Esophagus muscularis mucosa (tissue), 4 donors: ENCODE measurements around the gene LMOD1. TPM values are rescaled to one million over a fixed set of nuclear protein-coding genes. Genes with fewer than 3 reads are reported as not detected.

Experiments used
- DNase-seq: peaks from one replicate; pipeline ENCODE4 v3.0.0-alpha.2; 2017; ENCODE audit errors: extremely low spot score
- H3K27ac ChIP-seq, 4 donors: fragments of 200-600 bp; sonication (generic); replicated peaks in 1 of 4; 1 replicate in 3 of 4; 2 replicates in 1 of 4; pipeline ENCODE4 v1.5.1; 2016 to 2019; ENCODE audit warnings: mild to moderate bottlenecking in 1 of 4
- H3K27me3 ChIP-seq, 4 donors: fragments of 200-600 bp; sonication (generic); one replicate each; pipeline versions ENCODE4 v1.5.1 to v1.6.0; 2016 to 2019
- H3K36me3 ChIP-seq, 4 donors: fragments of 200-600 bp; sonication (generic); one replicate each; pipeline ENCODE4 v1.5.1; 2016 to 2019
- H3K4me1 ChIP-seq, 4 donors: fragments of 200-600 bp; sonication (generic); one replicate each; pipeline ENCODE4 v1.5.1; 2016 to 2019
- H3K4me3 ChIP-seq, 4 donors: fragments of 200-600 bp; sonication (generic); 1 replicate in 2 of 4; 2 replicates in 2 of 4; pipeline ENCODE4 v1.5.1; 2016 to 2019; ENCODE audit warnings: mild to moderate bottlenecking in 4 of 4, moderate library complexity in 1 of 4
- H3K9me3 ChIP-seq, 4 donors: fragments of 200-600 bp; sonication (generic); 1 replicate in 3 of 4; 2 replicates in 1 of 4; pipeline ENCODE4 v1.5.1; 2016 to 2019
- CTCF ChIP-seq, 3 experiments: fragments of 200-600 bp in 2 of 3; fragments of 450-650 bp in 1 of 3; sonication (generic) in 2 of 3; IDR thresholded peaks; one replicate each; pipeline ENCODE4 v1.5.1; 2017 to 2019; ENCODE audit warnings: antibody characterized with exemption in 3 of 3, mild to moderate bottlenecking in 2 of 3, moderate library complexity in 1 of 3
- EP300 ChIP-seq: sonication (generic); formaldehyde crosslinking; IDR thresholded peaks from one replicate; pipeline ENCODE4 v1.6.1; 2017; ENCODE audit warnings: antibody characterized with exemption
- POLR2A ChIP-seq: fragments of 450-650 bp; IDR thresholded peaks from one replicate; pipeline ENCODE4 v1.6.1; 2017; ENCODE audit warnings: antibody characterized with exemption, moderate library complexity, mild to moderate bottlenecking, low read depth
- POLR2AphosphoS5 ChIP-seq, 2 donors: sonication (generic); formaldehyde crosslinking; IDR thresholded peaks; one replicate each; pipeline ENCODE4 v1.6.1; 2017; ENCODE audit warnings: antibody characterized with exemption in 2 of 2
- WGBS: methylation state at CpG from one replicate; pipeline ENCODE4 v1.1.5; 2018; 5-methylcytosine and 5-hydroxymethylcytosine counted together
- intact Hi-C: fragments of 100-400 bp; cut with DNase I; formaldehyde crosslinking; loops from one replicate; pipeline ENCODE4 v1.15.1; 2023
- total RNA-seq, 4 donors: library from RNA; depleted of rRNA; stranded (reverse); fragments of >200 nt; gene quantifications; one replicate each; pipeline versions ENCODE4 v1.1.0 to v1.2.1, GENCODE V29; 2016

The LMOD1 gene
- total RNA-seq, 4 donors from 2014 or later: 1,021 to 1,618 (median 1,290) TPM

DNA sequence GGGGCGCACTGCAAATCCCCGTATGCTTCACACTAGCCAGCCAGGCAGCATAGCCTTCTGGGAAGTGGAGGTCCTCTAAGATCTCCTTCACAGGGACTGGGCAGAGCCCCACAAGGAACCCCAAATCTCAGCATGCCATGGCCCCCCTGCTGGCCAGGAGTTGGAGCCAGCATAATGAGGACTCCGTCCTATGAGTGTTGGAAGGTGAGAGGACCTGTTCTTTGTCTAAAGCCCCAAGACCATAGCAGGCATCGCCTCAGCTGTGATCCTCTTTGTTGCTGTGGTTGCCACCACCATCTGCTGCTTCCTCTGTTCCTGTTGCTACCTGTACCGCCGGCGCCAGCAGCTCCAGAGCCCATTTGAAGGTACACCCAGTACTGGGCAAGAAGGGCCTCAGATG, 56.1 kb downstream of the LMOD1 start:
- intact Hi-C loops: no loop called here
- Histone ChIP-seq H3K4me1 (peaks cover 25 to 86% (median 81%) of the 10 kb centered on the region in 4 donors), H3K36me3 (peaks cover 0 to 14% (median 7%) of the 10 kb centered on the region in 4 donors), H3K27me3 (no peaks in the 10 kb centered on the region), H3K27ac (peak overlapping the region; percentile 86 to 91 (median 88)), H3K4me3 (no peak overlapping the region), H3K9me3 (no peaks in the 10 kb centered on the region)
- 78% methylated on average over 6 of the region's 7 CpGs for WGBS
- DNase-seq: no peak
- TF ChIP-seq POLR2AphosphoS5 (IDR thresholded peaks at IDR 0.05) (peak in 1 of 2 donors; percentile 13), CTCF (IDR thresholded peaks at IDR 0.05) (no peak)

- Histone ChIP-seq H3K27ac (peak overlapping the region; percentile 86 to 91 (median 88)), H3K27me3 (no peaks in the 10 kb centered on the region), H3K4me3 (peak overlapping the region; percentile 71 to 85 (median 75)), H3K4me1 (peaks cover 34 to 86% (median 81%) of the 10 kb centered on the region in 4 donors), H3K9me3 (no peaks in the 10 kb centered on the region), H3K36me3 (peaks cover 0 to 14% (median 7%) of the 10 kb centered on the region in 4 donors)
- DNase-seq: no peak
- intact Hi-C loops: no loop called here
- 35% methylated on average over 13 of the region's 33 CpGs for WGBS
- TF ChIP-seq POLR2A (no peak), POLR2AphosphoS5 (IDR thresholded peaks at IDR 0.05) (peak; percentile 18 to 77), CTCF (IDR thresholded peaks at IDR 0.05) (no peak), EP300 (no peak)
Measured at GRCh38 chr1:201889090-201889968, 57.0 kb downstream of the LMOD1 start.

GRCh38 chr1:201888282-201889089, 57.9 kb downstream of the LMOD1 start, which contains the start of gene SHISA4:
TSS of gene SHISA4 (plus strand) at chr1:201888898. CDS start at chr1:201888995, 97 bp downstream.
- Histone ChIP-seq H3K4me3 (peak within 1 kb of the TSS; percentile 71 to 85 (median 75)), H3K4me1 (peaks cover 39 to 86% (median 81%) of the 10 kb centered on the region in 4 donors), H3K27me3 (no peaks in the 10 kb centered on the region), H3K27ac (peak within 1 kb of the TSS; percentile 86 to 91 (median 88)), H3K9me3 (no peaks in the 10 kb centered on the region), H3K36me3 (peaks cover 0 to 14% (median 7%) of the 10 kb centered on the region in 4 donors)
- intact Hi-C loops: no loop called here
- TF ChIP-seq EP300: no peak
- TF ChIP-seq POLR2A: peak; percentile 60
- TF ChIP-seq POLR2AphosphoS5 (IDR thresholded peaks at IDR 0.05): peak; percentile 75 to 94
- no peak for TF ChIP-seq CTCF (IDR thresholded peaks at IDR 0.05)
- under 1% methylated on average over 17 of the region's 49 CpGs for WGBS
- no peak for DNase-seq

DNA sequence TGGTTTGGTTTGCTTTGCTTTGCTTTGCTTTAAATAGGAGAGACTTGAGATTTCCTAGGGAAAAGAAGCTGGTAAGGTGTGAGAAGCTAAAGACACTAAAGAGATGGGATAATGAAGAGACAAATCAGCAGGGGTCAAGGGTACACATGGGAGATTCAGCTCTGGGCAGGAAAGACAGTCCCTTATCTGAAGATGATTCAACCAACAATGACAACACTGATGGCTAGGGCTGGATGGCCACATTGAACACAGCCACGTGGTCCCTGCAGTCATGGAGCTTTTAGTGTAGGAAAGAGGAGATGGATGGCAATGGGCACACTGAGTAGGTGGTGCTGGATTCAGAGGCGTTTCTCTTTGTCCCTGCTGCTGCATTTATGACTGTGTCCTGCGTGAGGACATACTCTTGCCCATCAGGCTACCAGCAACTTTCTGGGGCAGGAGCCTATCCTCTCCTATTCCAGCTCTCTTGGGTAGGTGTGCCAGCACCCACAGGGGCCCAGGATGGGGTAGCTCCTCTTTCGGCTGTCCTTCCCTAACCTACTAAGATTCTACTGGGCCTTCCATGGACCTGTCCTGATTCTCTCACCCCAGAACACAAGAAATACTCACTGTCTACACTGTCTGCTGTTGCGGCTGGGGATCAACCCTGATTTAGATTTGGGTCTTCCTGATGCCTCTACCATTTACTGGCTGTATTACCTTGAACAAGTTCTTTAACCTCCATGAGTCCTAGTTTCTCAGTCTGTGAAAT, 59.1 kb downstream of the LMOD1 start:
- Histone ChIP-seq H3K4me3 (peak overlapping the region in 1 of 4 donors; percentile 76), H3K27ac (peak overlapping the region; percentile 5 to 91 (median 86)), H3K36me3 (peaks cover 0 to 14% (median 7%) of the 10 kb centered on the region in 4 donors), H3K9me3 (no peaks in the 10 kb centered on the region), H3K27me3 (no peaks in the 10 kb centered on the region), H3K4me1 (peaks cover 50 to 84% (median 81%) of the 10 kb centered on the region in 4 donors)
- 87% methylated on average over 5 of the region's 5 CpGs for WGBS
- TF ChIP-seq POLR2AphosphoS5 (IDR thresholded peaks at IDR 0.05) (no peak), POLR2A (no peak), CTCF (IDR thresholded peaks at IDR 0.05) (no peak), EP300 (no peak)
- DNase-seq: no peak
- intact Hi-C loops: no loop called here
